Astrocyte (in vitro differentiated cells and primary cell): ENCODE measurements around the gene HPD.

Source experiments
- EZH2 ChIP-seq: IDR thresholded peaks from 2 replicates; pipeline ENCODE4 v1.6.1; 2012; ENCODE audit warnings: mild to moderate bottlenecking, low read length, inconsistent platforms; ENCODE audit not compliant: insufficient read depth
- TF ChIP-seq, protein P1 (sequence below): IDR thresholded peaks from 2 replicates; pipeline ENCODE4 v1.5.1; 2011; ENCODE audit warnings: low read depth, mild to moderate bottlenecking, inconsistent platforms, low read length, moderate library complexity; ENCODE audit not compliant: insufficient read depth

GRCh38 chr12:121806009-121806545, 52.6 kb downstream of the HPD start:
- no peak for TF ChIP-seq EZH2
- TF ChIP-seq, protein P1, sequence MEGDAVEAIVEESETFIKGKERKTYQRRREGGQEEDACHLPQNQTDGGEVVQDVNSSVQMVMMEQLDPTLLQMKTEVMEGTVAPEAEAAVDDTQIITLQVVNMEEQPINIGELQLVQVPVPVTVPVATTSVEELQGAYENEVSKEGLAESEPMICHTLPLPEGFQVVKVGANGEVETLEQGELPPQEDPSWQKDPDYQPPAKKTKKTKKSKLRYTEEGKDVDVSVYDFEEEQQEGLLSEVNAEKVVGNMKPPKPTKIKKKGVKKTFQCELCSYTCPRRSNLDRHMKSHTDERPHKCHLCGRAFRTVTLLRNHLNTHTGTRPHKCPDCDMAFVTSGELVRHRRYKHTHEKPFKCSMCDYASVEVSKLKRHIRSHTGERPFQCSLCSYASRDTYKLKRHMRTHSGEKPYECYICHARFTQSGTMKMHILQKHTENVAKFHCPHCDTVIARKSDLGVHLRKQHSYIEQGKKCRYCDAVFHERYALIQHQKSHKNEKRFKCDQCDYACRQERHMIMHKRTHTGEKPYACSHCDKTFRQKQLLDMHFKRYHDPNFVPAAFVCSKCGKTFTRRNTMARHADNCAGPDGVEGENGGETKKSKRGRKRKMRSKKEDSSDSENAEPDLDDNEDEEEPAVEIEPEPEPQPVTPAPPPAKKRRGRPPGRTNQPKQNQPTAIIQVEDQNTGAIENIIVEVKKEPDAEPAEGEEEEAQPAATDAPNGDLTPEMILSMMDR, result no peak
